CD4-positive, alpha-beta T cell treated with Interleukin-17A for 1 hour (primary cell): ENCODE results near the gene DAB2IP.

Experiments used
- DNase-seq: peaks from one replicate; pipeline ENCODE4 v3.0.0-alpha.2; 2020

Gene DAB2IP

DNA sequence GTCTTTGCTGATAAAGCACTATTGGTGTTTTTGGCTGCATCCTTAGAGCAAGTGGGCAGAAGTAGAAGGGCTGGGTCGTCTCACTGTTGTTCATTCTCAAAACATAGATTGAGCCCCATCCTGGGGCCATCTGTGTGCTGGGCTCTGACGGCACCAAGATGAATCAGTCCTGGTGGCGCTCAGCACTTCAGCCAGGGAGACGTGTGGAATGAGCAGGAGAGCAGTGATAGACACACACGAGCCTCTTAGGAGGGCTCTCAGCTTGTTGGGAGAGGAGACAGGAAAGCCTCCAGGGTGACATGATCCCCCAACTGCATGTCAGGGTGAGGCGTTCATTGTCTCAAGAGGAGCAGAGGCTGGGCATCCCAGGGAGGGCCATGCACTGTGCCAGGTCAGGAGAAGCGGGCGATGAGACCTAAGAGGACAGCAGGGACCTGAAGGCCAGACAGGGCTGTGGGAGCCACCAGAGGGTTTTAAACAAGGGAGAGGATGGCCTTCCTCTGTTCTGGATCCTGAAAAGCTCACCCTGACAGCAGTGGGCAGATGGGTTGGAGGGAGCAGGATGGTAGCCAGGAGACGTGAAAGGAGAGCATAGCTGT, 115.8 kb downstream of the DAB2IP start:
- DNase-seq, result no peak

DNA sequence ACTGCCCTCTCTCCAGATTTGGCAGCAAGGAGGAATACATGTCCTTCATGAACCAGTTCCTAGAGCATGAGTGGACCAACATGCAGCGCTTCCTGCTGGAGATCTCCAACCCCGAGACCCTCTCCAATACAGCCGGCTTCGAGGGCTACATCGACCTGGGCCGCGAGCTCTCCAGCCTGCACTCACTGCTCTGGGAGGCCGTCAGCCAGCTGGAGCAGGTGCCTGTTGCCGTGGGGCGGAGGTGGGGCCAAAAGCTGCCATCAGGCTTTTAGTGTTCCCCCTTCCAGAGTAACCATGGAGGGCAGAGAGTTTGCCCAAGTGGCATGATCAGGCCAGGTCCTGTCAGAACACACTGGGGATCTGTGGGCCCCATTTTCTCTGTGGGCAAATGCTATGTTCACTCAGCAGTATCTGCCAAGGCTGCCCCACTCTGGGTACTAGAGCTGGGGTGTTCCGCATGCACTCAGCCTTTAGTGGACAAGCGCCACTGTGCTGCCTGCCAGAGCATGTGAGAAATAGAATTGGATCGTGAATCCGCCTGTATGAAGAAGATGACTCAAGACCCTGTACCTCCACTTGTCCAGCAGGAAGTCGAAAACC, 117.1 kb downstream of the DAB2IP start:
- no peak for DNase-seq

DNA sequence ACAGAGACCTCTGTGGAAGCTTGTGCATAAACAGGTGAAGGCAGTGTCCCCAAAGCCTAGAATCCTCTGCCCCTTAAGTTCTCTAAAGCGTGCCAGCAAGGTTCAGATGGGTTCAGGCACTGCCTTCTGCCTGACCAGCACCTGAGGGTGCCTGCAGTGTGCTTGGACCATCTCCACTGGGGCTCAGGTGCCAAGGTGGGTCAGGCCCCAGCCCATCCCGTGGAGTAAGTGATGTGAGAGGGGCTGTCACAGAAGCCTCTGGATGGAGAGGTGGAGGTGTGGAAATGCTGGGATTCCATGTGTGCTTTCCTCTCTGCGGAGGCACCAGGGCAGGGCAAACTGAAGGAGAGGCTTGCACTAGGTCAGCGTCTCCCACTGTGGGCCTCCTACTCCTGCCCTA, 118.5 kb downstream of the DAB2IP start:
- DNase-seq, result no peak

DNA sequence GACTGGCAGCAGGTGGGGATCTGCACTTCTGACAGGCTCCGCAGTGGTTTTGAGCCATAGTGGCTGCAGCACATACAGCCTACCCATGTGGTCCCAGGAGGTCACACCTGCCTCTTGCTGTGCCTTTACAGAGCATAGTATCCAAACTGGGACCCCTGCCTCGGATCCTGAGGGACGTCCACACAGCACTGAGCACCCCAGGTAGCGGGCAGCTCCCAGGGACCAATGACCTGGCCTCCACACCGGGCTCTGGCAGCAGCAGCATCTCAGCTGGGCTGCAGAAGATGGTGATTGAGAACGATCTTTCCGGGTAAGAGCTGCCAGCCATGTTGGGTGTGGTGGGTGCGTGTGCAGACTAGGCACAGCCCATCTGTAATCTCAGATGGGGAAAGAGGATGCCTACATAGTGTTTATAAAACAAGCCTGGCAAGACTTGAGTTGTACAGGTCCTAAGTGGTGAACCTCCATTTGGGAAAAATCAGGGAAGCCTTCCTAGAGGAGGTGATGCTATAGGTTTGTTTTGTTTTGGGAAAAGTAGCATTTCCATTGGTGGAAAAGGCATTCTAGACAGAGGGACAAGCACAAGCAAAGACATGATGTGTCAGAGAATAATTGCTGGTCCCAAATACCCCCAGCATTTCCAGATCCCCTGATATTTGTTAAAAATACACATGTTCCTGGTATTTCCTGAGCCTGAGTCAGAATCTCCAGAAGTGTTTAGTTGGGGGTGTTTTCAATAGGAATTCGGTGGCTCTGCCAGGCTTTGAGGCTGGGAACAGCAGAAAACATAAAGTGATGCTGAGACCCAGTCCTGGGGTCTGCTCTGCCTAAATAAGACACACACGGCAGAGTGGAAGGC, 119.2 kb downstream of the DAB2IP start:
- DNase-seq, result no peak

DNA sequence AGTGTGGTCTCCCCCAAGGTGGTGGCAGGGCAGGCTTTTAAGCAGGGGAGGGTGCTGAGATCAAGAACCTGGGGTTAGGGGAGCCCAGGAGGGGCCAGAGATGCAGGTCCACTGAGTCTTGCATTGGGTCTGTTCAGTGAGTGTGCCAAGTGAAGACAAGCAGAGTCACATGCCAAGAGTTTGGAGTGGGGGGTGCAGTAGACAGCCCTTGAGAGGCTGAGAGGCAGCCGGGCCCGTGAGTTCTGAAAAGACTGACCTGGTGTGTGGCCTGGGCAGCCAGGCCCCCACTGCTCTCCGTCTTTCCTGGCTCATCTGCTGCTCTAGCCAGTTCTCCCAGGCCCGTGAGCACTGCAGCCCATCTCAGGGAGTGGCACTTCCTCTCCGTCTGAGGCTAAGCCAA, 120.0 kb downstream of the DAB2IP start:
- no peak for DNase-seq

DNA sequence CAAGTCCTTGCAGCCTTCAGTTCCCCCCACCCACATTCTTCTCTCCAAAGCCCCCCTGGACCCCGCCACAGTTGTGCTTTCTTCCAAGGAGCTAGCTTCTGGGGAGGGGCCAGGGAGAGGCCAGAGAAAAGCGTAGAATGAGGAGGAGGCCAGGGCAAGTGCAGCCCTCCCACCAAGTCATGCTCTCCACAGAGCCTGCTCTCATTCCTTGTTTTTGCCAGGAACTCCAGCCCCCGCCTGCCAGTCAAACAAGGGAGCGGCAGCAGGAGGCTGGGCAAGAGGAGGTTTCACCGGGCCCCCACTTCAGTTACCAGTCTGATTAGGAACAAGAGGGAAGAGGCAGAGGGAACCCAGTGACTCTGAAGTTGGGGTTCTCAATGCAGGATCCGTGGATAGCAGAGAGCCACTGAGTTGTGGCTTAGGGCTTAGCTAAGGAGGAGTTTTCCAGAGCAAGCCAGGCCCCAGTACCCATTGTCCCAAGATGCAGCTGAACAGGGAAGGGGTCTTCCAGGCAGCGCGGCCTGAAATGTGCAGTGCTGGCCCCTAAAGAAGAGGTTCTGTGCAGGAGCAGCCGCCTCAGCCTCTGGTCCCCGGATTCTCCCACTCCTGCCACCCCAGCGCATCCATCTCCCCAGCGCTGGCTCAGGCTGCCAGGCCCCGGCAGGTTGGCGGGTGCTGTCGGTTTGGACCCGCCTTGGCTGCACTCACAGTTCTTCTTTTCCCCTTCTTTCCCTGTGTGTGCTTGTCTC, 120.6 kb downstream of the DAB2IP start:
- DNase-seq, result no peak

DNA sequence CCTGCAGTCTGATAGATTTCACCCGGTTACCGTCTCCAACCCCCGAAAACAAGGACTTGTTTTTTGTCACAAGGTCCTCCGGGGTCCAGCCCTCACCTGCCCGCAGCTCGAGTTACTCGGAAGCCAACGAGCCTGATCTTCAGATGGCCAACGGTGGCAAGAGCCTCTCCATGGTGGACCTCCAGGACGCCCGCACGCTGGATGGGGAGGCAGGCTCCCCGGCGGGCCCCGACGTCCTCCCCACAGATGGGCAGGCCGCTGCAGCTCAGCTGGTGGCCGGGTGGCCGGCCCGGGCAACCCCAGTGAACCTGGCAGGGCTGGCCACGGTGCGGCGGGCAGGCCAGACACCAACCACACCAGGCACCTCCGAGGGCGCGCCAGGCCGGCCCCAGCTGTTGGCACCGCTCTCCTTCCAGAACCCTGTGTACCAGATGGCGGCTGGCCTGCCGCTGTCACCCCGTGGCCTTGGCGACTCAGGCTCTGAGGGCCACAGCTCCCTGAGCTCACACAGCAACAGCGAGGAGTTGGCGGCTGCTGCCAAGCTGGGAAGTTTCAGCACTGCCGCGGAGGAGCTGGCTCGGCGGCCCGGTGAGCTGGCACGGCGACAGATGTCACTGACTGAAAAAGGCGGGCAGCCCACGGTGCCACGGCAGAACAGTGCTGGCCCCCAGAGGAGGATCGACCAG, 121.3 kb downstream of the DAB2IP start:
- no peak for DNase-seq

DNA sequence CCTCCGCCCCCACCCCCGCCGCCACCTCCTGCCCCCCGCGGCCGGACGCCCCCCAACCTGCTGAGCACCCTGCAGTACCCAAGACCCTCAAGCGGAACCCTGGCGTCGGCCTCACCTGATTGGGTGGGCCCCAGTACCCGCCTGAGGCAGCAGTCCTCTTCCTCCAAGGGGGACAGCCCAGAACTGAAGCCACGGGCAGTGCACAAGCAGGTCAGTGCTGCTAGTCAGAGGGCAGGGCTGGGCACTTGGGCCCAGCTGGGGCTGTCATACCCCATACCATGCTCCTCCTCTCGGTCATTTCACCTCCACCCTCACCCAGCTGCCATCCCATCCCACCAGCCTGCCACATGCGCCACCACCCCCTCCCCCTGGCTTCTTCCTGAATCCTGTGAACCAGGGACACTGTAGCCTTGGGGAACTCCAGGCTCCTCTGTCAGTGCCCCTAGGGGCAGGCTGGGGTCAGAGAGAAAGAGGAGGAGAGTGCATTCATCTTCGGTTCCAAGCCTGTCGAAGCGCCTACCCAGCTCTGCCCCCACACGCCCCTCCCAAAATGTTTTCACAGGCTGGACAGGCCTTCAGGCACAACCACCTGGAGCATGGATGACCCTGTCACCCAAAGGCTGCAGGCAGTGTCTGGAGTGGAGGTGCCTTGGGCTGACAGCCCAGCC, 122.0 kb downstream of the DAB2IP start:
- no peak for DNase-seq

DNA sequence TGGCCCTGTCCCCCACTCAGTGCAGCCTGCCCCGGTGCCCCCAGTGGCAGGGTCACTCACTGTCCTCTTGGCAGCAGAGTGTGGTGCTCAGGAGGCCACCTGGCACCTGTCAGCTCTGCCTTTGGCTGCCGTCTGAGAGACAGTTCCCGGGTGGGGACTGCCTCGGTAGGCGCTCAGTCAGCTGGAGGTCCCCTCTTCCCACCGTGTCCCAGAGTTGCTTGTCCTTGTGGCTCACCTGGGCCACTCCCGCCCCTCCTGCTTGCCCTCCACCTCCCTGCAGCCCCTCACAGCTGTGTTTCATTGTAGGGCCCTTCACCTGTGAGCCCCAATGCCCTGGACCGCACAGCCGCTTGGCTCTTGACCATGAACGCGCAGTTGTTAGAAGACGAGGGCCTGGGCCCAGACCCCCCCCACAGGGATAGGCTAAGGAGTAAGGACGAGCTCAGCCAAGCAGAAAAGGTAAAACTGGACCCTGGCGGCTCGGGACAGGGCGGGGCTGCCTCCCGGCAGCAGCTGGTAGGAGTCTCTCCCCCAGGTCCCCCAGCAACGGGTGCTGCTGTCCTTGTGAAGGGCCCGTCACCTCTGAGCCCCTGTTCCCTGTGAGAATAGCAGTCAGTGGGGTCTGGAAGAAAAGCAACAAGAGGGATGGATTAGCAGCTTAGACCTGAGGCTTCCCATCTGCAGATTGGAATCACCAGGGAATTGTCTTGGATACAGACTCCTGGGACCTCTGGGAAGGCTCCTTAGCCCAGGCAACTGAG, 122.7 kb downstream of the DAB2IP start:
- no peak for DNase-seq

DNA sequence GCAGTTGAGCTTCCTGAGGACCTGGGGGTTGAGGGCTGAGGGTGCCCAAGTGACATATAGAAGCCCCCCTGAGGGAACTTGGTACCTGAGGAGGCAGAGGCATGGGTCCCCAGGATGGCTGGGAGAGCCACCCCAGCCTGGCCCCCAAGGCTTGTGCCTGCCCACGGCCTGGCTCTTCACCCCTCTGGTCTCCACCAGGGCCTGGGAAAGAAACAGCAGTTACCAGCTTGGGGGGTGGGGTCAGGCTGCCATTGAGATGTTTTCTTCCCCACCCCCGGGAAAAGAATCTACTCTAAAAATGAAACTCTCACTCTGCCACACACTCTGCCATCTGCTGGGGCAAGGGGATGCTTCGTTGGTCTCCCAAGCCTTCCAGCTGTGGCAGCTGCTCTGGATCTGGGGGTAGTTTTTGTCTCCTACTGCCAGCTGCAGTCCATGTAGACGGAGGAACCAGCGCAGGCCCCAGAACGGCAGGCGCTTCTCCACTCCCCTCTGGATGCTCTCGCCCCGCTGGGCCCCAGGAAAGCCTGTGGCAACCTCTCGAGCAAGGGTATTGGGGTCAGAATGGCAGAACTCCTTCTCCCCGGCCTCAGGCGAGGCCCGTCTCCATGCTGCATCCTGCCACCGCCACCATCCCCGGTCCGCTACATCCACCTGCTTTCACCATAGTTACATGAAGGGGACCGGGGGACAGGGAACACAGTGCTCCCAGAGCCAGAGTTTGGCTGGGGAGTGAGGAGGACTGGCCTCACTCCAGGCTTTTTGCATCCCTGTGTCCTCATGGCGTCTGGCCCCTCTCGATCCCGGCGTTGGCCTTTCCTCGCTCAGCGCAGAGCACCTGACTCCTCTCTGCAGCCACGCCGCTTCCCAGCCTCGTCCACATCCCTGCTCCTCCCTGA, 123.5 kb downstream of the DAB2IP start:
- no peak for DNase-seq

DNA sequence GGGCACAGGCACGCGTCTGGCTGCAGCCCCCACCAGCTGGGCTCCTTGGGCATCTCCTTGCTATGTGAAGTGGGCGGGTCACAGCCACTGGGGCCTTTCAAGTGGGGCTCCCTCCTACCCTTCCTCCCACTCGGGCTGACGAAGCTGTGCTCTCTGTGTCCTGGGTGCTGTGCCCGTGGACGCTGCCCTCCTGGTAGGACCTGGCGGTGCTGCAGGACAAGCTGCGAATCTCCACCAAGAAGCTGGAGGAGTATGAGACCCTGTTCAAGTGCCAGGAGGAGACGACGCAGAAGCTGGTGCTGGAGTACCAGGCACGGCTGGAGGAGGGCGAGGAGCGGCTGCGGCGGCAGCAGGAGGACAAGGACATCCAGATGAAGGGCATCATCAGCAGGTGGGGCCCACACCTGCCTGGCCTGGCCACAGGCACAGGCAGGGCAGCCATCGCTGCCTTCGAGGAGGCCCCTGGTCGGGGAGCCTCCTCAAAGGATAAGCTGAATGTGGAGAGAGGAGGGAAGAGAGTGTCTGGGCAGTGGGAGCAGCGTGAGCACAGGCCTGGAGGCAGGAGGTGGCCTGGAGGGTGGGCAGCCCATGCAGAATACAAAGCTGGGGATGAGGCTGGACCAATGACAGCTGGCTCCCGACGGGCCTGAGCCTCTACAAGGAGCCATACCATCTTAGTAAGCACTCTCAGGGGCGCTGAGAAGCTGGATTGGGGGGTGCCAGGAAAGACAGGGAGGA, 124.7 kb downstream of the DAB2IP start:
- no peak for DNase-seq

DNA sequence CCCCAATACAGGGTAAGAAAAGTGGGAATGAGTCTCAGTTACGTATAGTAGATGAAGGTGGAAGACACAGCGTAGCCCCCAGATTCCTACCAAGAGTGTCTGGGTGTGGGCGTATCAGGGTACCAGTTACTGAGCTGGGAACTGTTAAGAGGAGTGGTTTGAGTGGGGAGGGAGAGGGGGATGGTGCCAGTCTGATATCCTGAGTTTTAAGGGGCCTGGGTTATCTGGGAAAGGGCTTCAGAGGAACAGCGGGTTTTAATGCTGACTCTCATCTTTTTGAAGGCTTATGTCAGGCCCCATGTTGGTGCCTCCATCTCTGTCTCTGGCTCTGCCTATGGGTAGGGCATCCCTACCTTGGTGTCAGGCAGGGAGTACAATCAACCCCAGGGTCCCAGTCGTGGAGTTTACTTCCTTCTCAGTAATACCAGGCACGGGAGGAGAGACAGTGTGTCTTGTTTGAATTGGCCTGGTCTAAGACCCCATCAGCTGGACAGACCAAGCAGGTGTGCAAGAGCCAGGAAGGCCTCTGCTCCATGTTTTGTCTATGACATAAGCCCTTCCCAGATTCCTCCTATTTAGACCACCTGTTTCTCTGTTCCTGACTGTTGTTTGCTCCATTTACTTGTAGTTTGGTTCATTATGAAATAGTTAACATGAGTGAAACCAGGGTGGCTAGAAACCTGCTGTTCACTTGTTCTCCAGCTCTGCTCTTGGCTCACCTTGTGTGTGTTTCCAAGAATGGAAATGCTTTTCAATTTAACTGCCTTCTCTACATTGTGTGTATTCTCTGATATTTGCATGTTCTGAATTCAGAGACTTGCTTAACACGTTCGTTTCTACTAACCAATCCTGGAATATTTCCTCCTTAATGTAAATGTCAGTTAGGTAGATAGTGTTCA, 125.6 kb downstream of the DAB2IP start:
- DNase-seq, result no peak

DNA sequence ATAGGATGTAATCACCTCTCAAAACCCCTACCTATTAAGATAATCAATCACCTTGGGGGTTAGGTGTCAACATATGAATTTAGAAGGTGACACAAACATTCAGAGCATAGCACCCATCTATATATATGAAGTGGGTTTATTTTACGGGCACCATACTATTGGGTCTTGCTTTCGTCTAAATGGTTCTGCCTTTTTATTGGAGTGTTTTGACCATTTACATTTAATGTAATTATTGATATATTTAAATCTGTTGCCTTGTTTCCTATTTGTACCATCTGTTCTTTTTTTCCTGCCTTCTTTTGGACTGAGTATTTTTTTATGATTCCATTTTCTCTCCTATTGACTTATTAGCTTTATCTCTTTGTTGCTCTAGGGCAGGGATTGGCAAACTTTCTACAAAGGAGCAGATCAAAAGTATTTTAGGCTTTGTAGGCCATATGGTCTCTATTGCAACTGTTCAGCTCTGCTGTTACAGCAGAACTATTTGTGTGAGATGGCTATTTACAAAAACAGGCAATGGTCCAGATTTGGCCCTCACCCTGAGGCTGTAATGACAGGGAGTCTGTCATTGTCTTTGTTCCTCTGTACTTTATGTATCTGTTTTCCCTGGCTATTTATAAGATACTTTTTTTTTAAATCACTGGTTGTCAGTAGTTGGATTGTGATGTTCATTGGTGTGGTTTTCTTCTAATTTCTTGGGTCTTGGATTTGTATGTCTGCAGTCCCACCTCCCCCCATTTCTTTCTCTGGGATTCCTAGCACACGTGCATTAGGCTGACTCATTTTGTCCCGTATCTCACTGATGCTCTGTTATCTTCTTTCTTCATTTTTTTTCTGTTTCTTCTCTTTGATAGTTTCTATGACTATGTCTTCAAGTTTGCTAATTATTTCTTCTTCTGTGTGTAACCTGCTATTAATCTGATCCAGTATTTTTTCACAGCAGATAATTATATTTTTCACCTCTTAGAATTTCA, 127.1 kb downstream of the DAB2IP start:
- DNase-seq, result no peak

DNA sequence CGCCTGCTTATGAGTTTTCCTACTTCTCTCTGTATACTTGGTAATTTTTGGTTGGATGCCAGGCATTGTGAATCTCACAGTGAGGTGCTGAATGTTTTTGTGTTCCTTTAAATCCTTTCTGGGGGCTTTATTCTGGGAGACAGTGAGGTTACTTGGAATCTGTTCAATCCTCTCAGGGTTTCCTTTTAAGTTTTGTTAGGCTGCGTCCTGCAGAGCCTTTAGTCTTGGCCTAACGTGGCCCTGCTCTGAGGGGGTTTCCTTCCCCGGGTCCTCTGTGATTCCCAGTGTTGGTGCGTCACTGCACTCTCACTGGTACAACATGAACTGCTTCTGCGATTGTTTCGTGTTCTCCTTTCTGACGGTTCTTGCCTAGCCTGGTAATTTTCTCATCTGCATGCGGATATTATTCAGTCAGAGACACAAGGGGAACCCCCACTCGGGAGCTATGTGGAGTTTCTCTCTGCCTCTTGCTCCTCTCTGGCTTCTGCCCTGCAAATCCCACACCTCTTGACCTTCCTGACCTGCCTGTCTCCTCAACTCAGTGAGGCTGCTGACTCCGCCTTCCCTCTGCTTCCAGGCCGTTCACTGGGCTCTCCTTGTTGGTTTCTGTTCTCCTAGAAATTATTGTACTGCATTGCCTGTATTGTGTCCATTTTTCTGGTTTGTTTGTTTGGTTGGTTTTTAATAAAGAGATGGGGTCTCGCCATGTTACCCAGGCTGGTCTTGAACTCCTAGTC, 128.1 kb downstream of the DAB2IP start:
- no peak for DNase-seq

DNA sequence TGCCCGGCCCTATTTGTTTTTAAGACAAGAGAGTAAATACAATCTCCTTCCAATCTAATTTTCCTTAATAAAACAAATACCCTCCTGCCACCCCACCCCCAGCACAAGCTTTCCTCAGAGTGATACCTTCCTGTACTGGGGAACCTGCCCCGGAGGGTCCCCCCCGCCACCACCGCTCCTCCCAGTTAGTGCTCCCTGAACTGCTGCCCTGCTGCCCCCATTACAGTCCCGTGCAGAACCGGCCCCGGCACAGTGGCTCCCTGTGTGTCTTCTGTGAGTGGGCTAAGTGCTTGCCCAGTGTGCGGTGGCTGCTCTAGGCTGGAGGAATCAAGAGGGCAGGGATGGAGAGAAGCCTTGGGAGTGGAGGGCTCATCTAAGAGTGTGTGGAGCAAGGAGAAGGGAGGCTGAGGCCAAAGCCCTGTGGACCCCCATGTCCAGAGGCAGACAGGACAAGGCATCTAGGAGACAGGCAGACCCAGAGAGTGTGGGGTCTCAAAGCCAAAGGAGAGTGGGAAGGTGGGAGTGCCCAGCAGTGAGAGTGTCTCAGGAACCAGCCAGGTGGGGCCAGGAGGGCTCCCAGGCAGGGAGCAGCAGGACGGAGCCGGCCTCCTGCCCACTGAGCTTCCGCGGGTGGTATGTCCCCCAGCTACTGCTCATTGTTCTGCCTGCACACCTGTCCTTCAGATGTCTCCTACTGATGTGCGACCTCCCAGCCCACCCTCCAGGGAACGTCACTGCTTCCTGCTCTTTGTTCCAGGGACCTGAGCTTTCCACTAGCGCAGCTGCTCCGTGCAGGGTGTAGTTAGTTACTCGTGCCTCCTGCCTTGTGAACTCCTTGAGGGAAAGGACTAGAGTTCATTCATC, 129.0 kb downstream of the DAB2IP start:
- no peak for DNase-seq

DNA sequence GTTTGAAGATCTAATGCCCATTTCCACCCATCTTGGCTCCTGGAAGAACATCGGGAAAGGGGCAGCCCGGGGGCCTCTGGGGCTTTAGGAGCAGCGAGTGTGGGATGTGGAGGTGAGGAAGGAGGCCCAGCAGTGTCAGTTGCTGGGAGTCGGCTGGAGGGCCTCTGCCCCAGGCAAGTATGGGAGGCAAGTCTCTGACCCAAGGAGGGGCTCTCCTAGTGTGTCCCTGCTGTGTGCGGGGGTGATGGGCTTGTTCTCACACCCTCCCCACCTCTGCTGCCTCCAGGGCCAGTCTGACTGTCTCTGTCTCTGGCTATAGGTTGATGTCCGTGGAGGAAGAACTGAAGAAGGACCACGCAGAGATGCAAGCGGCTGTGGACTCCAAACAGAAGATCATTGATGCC, 129.7 kb downstream of the DAB2IP start:
- DNase-seq, result no peak
